LoVo (cell line): Measurements from ENCODE around the gene TBX1.

Experiments used
- DNase-seq: peaks from one replicate; pipeline ENCODE4 v3.0.0-alpha.2; 2016; ENCODE audit warnings: low spot score

The TBX1 gene

GRCh38 chr22:19738664-19739447 is 21.7 kb upstream of the TBX1 start:
- DNase-seq = no peak

GRCh38 chr22:19739448-19739895 is 21.1 kb upstream of the TBX1 start:
- DNase-seq = no peak

DNA sequence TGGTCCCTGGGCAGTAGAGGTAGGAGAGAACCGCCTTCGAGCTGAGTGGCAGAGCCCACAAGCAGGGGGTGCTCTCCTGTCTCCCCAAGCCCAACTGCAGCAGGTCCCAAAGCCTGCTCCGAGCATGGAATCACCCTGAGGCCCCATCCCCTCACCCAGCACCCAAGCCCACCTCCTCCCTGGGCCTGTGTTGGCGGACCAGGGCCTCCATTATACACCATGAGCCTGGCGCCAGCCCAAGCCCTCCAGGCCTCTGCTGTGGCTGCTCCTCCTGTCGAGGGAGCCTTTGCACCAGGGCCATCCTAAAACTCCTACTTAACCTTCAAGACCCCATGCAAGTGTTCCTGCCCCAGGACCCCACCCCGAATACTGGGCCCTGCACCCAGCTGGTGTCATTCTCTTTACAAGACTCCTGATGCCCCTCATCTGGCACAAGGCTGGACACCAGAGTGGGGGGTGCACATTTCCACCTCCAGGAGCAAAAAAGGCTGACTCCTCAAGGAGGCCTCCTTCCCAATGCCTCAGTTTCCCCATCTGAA is 20.6 kb upstream of the TBX1 start:
- DNase-seq = no peak

- DNase-seq = no peak
Measured at GRCh38 chr22:19740586-19740985, 20.0 kb upstream of the TBX1 start.

GRCh38 chr22:19741053-19741452 is 19.5 kb upstream of the TBX1 start:
- no peak for DNase-seq

DNA sequence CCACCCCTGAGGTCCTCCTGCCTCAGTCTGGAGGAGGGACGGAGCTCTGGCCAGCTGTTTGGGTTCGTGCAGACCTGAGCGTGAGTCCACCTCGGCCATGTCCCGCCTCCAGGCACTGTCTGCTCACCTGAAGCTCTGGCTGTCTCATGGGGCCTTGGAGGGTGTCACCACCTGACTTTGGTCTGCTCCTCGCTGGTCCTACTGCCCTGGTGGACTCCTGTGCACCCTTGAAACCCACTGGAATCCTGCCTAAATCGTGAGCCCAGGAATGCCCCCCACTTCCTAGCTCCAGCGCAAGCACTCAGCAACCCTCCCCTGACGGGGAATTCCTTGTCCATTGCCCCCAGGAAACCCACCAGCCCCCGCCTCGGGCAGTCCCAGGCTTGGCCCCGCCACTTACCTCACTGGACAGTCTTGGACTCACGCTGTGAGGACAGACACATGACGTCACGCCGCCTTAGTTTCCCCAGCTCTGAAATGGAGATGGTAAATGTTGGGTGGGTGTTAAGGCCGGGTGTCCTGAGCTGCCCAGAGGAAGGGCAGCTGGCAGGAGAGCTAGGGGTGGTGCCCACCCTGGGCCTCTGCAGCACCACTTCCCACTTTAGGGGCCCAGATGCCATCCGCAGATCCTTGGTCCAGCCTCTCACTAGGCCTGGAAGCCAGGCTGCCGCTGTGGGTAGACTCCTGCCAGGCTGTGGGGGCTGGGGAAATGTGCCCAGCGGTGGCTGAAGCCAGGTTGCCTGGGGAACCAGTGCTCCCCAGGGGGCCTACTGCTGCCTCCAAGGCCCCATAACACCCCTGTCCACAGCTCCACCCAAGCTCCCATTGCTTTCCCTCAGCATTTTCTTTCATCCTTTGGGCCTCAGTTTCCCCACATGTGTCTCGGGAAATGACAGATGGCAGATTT is 18.2 kb upstream of the TBX1 start:
- DNase-seq = no peak

DNA sequence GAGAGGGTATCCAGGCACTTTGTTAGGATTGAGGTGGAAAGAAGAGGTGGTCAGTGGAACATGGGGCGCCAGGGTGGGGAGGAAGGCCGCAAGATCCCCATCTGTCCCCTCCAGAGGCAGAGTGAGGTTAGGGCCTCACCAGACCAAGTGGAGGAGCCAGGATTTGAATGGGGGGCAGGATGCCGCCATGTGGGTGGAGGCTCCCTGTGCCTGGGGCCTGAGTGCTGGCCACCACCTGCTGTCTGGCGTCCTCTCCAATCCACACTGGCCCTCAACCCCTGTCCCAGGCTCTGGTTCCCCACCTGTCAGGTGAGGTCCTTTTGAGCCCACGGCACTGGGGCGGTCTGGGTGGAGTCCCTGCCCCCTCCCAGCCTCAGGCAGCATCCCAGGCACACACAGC is 17.5 kb upstream of the TBX1 start:
- DNase-seq = no peak

- no peak for DNase-seq
Measured at GRCh38 chr22:19743651-19744050, 16.9 kb upstream of the TBX1 start.

- DNase-seq = no peak
Measured at GRCh38 chr22:19744350-19745006, 16.1 kb upstream of the TBX1 start.

DNA sequence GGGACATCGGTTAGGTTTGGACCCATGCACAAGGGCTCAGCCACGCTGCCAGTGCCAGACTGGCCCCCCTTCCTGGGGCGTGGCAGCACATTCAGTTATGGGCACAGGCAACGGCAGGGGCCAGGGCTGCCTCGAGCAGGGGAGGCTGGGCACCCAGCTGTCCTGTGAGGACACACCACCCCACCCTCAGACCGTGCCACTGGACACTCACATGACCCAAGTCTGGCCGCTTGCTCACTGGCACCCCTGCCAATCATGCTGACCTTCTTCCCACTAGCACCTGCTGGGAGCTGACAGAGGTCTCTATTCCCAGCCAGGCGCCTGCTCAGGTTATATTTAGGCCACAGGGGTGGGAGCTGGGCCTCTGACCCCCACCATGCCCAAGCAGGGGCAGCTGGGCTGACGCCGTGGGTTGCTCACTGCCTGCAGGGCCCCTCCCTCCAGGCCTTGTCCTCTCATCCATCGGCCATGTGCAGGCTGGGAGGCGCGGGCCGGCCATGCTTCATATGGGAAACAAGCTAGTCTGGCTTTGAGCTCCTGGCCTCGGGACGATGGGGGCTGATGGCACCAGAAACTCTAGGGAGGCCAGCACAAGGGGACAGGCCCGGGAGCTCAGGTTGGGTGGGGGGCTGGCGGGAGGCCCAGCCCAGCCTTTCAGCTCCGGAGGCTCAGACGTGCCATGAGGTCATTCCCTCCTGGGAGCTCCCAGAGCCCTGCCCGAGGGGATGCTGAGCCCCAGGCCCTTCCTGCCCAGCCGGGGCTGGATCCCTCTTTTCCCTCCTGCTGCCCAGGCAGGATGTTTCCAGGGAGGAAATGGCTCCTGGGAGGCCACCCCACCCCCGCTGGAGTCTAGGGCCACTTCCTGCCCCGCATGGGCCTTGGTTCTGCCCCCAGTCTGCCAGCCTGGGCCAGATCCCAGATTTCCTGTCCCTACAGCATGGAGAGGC is 15.2 kb upstream of the TBX1 start:
- no peak for DNase-seq

GRCh38 chr22:19746726-19747125 is 13.9 kb upstream of the TBX1 start:
- no peak for DNase-seq

DNA sequence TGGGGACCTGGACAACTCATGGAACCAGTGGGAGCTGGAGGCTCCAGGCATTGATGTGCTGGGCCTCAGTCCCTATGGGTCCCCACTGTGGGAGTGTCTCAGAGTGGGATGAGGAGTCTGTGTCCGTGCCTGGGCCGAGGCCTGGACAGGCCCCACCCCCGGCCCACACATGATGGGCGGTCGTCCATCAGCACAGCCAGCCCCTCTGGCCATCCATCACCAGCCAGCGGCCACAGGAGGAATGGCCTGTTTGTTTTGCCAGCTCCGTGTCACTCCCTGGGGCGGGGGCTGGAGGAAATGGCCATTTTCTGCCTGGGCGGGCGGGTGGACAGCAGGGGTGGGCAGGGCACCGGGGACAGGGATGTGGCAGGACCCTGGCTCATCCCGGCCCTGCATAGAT is 13.0 kb upstream of the TBX1 start:
- DNase-seq = no peak

DNA sequence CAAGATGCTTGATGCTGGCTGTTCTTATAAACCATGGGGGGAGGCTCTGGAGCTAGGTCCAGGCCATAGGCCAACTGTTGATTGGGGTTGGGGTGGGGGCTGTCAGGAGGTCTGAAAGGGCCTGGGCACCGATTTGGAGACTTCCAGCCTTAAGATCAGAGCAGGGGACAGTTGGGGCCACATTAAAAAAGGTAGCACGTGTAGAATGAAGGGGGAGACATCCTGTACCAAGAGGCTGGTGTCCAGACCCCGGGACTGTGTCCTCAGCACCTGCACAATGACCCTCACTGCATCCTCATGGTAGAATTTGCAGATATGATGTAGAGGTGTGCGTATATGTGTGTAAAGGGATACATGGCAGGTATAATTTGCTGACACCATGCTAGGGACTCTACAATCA is 12.4 kb upstream of the TBX1 start:
- DNase-seq = no peak

- DNase-seq = no peak
Measured at GRCh38 chr22:19748991-19749664, 11.4 kb upstream of the TBX1 start.

GRCh38 chr22:19749876-19750275 is 10.7 kb upstream of the TBX1 start:
- no peak for DNase-seq

DNA sequence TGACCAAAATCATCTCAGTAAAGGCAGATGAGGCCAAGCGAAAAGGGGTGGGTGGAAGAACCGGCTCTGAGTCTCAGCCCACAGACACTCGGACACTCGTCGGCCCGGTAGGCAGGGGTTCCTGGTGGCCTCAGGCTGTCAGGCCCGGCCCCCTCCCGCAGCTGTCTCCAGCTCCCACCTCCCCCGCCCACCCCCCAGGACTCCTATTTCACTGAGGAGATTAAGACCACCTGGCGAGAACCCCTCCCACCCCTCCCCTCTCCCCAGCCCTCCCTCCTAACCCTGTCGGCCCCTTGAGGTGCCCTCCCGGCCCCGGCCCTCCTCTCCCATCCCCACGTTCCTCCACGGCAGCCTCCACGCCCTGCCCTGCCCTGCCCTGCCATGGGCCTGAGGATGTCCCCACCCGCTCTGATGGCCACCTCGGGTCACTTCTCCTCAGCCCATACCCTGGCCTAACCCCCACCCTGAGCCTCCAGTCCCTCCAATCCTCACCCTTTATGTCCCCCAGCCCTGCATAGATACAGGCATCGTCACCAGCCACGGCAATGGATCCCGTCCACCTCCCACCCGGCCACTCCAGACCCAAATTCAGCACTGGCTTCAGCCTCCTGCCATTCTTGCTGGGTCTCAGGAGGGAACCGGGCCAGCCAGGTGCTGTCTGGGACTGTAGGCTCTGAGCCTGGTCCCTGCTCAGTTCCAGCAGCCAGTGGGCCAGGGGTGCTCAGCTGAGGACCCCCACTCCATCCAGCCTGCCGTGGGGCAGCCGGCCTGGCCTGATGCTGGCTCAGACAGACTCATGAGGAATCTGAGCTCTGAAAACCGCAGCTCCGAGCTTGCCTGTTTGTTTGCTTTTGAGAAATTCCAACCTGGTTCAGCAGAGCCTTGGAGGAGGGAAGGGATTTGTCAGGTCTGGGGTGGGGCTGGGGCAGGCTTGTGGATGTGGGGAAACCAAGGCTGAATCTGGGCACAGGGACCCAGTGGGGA is 9.8 kb upstream of the TBX1 start:
- DNase-seq = no peak

- no peak for DNase-seq
Measured at GRCh38 chr22:19751497-19752245, 8.9 kb upstream of the TBX1 start.

- no peak for DNase-seq
Measured at GRCh38 chr22:19753090-19753842, 7.3 kb upstream of the TBX1 start.
